GM12878 (cell line): ENCODE data around the gene NRP2. TPM values are rescaled to one million over a fixed set of nuclear protein-coding genes. Genes with fewer than 3 reads are reported as not detected.

Source experiments
- ATAC-seq: fragments of 200-7000 bp; cut with Tn5 transposase; 3 replicates; pipeline ENCODE4 v1.9.1; 2020; ENCODE audit warnings: mild to moderate bottlenecking, moderate library complexity
- BruUV-seq: library from RNA; stranded (reverse); fragments of 400-500 nt; replicated peaks from 2 replicates; lab custom pipeline; 2021; lab: Mats Ljungman, UMichigan
- CTCF ChIA-PET: fragments of 300-600 bp; sonication (Branson Sonifier 250); formaldehyde crosslinking; extraction: SDS; loops from one replicate; lab custom pipeline; 2021; ENCODE audit warnings: inconsistent platforms; lab: Yijun Ruan, JAX
- POLR2A ChIA-PET: fragments of 350-600 bp; formaldehyde crosslinking; extraction: SDS; loops from one replicate; lab custom pipeline; 2021; ENCODE audit warnings: inconsistent platforms; lab: Charles Lee
- RAD21 ChIA-PET: fragments of 300-600 bp; sonication (Branson Sonifier 250); formaldehyde crosslinking; loops from one replicate; lab custom pipeline; 2023; ENCODE audit warnings: antibody characterized with exemption; ENCODE audit not compliant: unreplicated experiment; lab: Charles Lee
- SMC1A ChIA-PET: fragments of 300-600 bp; sonication (Branson Sonifier 250); formaldehyde crosslinking; loops from one replicate; lab custom pipeline; 2023; ENCODE audit not compliant: unreplicated experiment, uncharacterized antibody; lab: Charles Lee
- DNase-seq: peaks from one replicate; pipeline ENCODE4 v3.0.0-alpha.2; 2011; ENCODE audit warnings: low read depth, low spot score
- FAIRE-seq: peaks from 3 replicates; lab custom pipeline; 2011; peaks lifted over from hg19 to GRCh38; lab: Jason Lieb, UNC
- H2AFZ ChIP-seq: 2 replicates; pipeline ENCODE4 v1.6.0; 2011; ENCODE audit warnings: low read depth, low read length, control low read depth; ENCODE audit not compliant: control insufficient read depth
- H3K27ac ChIP-seq: 2 replicates; pipeline ENCODE4 v1.5.1; 2011; ENCODE audit warnings: control low read depth; ENCODE audit not compliant: control insufficient read depth, insufficient read depth
- H3K27me3 ChIP-seq, 2 experiments: replicated peaks in 1 of 2; 2 replicates each; pipeline versions ENCODE4 v1.6.0 to v1.6.1; 2011; ENCODE audit warnings: low read length in 1 of 2; ENCODE audit not compliant: control insufficient read depth in 2 of 2, insufficient read depth in 2 of 2
- H3K36me3 ChIP-seq, 2 experiments: 2 replicates each; pipeline ENCODE4 v1.5.1; 2011; ENCODE audit warnings: low read length in 1 of 2; ENCODE audit not compliant: control insufficient read depth in 2 of 2, insufficient read depth in 2 of 2
- H3K4me1 ChIP-seq: 2 replicates; pipeline ENCODE4 v1.6.1; 2011; ENCODE audit warnings: mild to moderate bottlenecking, low read length, moderate library complexity, mixed read lengths; ENCODE audit not compliant: control insufficient read depth, insufficient read depth
- H3K4me2 ChIP-seq: 2 replicates; pipeline ENCODE4 v1.6.0; 2011; ENCODE audit warnings: control low read depth; ENCODE audit not compliant: control insufficient read depth, insufficient read depth
- H3K4me3 ChIP-seq: fragments of 200-600 bp; sonication (generic); 2 replicates; pipeline ENCODE4 v1.5.1; 2016
- H3K79me2 ChIP-seq: 2 replicates; pipeline ENCODE4 v1.6.0; 2011; ENCODE audit warnings: low read length; ENCODE audit not compliant: control insufficient read depth, insufficient read depth
- H3K9ac ChIP-seq: 2 replicates; pipeline ENCODE4 v1.8.0; 2011; ENCODE audit warnings: low read length, control low read depth, mixed read lengths; ENCODE audit not compliant: control insufficient read depth, insufficient read depth
- H3K9me3 ChIP-seq: replicated peaks from 3 replicates; pipeline ENCODE4 v1.5.1; 2011; ENCODE audit warnings: mild to moderate bottlenecking, low read length; ENCODE audit not compliant: control insufficient read depth, insufficient read depth
- H4K20me1 ChIP-seq: 2 replicates; pipeline ENCODE4 v1.6.0; 2011; ENCODE audit not compliant: control insufficient read depth, insufficient read depth
- RAD21 ChIP-seq: IDR thresholded peaks from 2 replicates; pipeline ENCODE4 v1.6.1; 2011; ENCODE audit warnings: mild to moderate bottlenecking, low read depth, low read length, moderate library complexity; ENCODE audit not compliant: insufficient read depth
- SMAD1 ChIP-seq: fragments of 450-650 bp; IDR thresholded peaks from 2 replicates; pipeline ENCODE4 v1.6.1; 2018; ENCODE audit warnings: mild to moderate bottlenecking, low read depth; ENCODE audit not compliant: partially characterized antibody
- WGBS: methylation state at CpG from one replicate; pipeline ENCODE4 v1.1.6; 2016; ENCODE audit warnings: low lambda C conversion rate; ENCODE audit not compliant: insufficient replicate concordance, insufficient coverage; ENCODE audit errors: missing lambda C conversion rate; 5-methylcytosine and 5-hydroxymethylcytosine counted together
- in situ Hi-C: fragments of 300-500 bp; cut with MboI; formaldehyde crosslinking; loops from 9 replicates; pipeline ENCODE4 v1.14.3; 2018; ENCODE audit warnings: mixed read lengths
- intact Hi-C: fragments of 100-400 bp; cut with micrococcal nuclease; formaldehyde crosslinking; loops from one replicate; pipeline ENCODE4 v1.14.2; 2022; ENCODE audit not compliant: unreplicated experiment
- polyA plus RNA-seq, 11 experiments: library from polyadenylated mRNA; depleted of rRNA in 4 of 11; unstranded in 6 of 11; stranded (reverse) in 5 of 11; fragments of >200 nt; fragmentation: Nextera tagmentation in 4 of 11; fragmentation: Illumina TruSeq in 1 of 11; extraction: Ambion mirVana in 4 of 11; extraction: Trizol in 1 of 11; gene quantifications; 1 replicate in 1 of 11; 2 replicates in 10 of 11; pipeline versions ENCODE4 v1.2.1 to v1.2.3, GENCODE V29; 2011 to 2016; ENCODE audit warnings: inconsistent platforms in 2 of 11, missing spikeins in 2 of 11, low read depth in 1 of 11
- total RNA-seq, 4 experiments: library from RNA; depleted of rRNA in 3 of 4; stranded (reverse); fragments of >200 nt in 3 of 4; fragmentation: Illumina TruSeq in 1 of 4; extraction: Trizol in 1 of 4; gene quantifications; 2 replicates each; pipeline versions ENCODE4 v1.2.1 to v1.2.3, GENCODE V29; 2013 to 2021
- TF ChIP-seq, protein P1 (sequence below): IDR thresholded peaks from 2 replicates; pipeline ENCODE4 v1.6.1; 2012; ENCODE audit warnings: improper control_type of control experiment, low read depth, low read length; ENCODE audit not compliant: insufficient replicate concordance
- TF ChIP-seq, protein P2 (sequence below): fragments of 450-650 bp; formaldehyde crosslinking; IDR thresholded peaks from 2 replicates; pipeline ENCODE4 v1.4.0; 2022; ENCODE audit warnings: mild to moderate bottlenecking, moderate library complexity

Gene NRP2
- total and polyA plus RNA-seq, 10 of the 15 experiments (the other 5 are each of a cell fraction or from before 2014, with no cell fraction given): 0.06 to 1.2 (median 0.46) TPM

DNA sequence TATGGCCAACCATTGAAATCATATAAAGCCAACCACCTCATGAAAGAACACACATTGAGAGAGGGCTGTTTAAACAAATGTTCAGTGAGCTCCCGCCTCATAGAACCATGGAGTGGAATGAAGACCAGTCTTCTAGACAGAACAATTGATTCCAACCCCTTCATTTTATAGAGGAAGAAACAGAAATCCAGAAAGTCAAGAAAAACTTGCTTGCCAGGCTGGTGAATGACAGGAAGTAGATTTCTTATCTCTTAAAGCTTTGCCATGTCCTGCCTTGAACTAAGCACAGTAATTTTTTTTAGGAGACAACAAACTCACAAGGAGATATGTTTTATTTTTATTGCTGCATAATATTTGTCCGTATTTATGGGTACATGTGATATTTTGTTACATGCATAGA is 16.5 kb upstream of the NRP2 start:
- no peaks in the 10 kb centered on the region; the same call in 1 of the 2 replicates for H3K4me1 ChIP-seq
- WGBS: 53% methylated on average over 2 of the region's 2 CpGs
- H2AFZ ChIP-seq: no peak overlapping the region
- in situ Hi-C loops: no loop called here
- no peaks in the 10 kb centered on the region for H3K79me2 ChIP-seq
- no TSS peak for BruUV-seq
- FAIRE-seq (no peak), ATAC-seq (no peak), DNase-seq (no peak)
- H3K27ac ChIP-seq: no peak overlapping the region
- H3K27me3 ChIP-seq: peaks cover 0 to 3% of the 10 kb centered on the region in 2 experiments; a peak in 3 of 4 replicates
- TF ChIP-seq SMAD1 (no peak), RAD21 (no peak)
- TF ChIP-seq, protein P1, sequence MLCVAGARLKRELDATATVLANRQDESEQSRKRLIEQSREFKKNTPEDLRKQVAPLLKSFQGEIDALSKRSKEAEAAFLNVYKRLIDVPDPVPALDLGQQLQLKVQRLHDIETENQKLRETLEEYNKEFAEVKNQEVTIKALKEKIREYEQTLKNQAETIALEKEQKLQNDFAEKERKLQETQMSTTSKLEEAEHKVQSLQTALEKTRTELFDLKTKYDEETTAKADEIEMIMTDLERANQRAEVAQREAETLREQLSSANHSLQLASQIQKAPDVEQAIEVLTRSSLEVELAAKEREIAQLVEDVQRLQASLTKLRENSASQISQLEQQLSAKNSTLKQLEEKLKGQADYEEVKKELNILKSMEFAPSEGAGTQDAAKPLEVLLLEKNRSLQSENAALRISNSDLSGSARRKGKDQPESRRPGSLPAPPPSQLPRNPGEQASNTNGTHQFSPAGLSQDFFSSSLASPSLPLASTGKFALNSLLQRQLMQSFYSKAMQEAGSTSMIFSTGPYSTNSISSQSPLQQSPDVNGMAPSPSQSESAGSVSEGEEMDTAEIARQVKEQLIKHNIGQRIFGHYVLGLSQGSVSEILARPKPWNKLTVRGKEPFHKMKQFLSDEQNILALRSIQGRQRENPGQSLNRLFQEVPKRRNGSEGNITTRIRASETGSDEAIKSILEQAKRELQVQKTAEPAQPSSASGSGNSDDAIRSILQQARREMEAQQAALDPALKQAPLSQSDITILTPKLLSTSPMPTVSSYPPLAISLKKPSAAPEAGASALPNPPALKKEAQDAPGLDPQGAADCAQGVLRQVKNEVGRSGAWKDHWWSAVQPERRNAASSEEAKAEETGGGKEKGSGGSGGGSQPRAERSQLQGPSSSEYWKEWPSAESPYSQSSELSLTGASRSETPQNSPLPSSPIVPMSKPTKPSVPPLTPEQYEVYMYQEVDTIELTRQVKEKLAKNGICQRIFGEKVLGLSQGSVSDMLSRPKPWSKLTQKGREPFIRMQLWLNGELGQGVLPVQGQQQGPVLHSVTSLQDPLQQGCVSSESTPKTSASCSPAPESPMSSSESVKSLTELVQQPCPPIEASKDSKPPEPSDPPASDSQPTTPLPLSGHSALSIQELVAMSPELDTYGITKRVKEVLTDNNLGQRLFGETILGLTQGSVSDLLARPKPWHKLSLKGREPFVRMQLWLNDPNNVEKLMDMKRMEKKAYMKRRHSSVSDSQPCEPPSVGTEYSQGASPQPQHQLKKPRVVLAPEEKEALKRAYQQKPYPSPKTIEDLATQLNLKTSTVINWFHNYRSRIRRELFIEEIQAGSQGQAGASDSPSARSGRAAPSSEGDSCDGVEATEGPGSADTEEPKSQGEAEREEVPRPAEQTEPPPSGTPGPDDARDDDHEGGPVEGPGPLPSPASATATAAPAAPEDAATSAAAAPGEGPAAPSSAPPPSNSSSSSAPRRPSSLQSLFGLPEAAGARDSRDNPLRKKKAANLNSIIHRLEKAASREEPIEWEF: no peak
- TF ChIP-seq, protein P2, sequence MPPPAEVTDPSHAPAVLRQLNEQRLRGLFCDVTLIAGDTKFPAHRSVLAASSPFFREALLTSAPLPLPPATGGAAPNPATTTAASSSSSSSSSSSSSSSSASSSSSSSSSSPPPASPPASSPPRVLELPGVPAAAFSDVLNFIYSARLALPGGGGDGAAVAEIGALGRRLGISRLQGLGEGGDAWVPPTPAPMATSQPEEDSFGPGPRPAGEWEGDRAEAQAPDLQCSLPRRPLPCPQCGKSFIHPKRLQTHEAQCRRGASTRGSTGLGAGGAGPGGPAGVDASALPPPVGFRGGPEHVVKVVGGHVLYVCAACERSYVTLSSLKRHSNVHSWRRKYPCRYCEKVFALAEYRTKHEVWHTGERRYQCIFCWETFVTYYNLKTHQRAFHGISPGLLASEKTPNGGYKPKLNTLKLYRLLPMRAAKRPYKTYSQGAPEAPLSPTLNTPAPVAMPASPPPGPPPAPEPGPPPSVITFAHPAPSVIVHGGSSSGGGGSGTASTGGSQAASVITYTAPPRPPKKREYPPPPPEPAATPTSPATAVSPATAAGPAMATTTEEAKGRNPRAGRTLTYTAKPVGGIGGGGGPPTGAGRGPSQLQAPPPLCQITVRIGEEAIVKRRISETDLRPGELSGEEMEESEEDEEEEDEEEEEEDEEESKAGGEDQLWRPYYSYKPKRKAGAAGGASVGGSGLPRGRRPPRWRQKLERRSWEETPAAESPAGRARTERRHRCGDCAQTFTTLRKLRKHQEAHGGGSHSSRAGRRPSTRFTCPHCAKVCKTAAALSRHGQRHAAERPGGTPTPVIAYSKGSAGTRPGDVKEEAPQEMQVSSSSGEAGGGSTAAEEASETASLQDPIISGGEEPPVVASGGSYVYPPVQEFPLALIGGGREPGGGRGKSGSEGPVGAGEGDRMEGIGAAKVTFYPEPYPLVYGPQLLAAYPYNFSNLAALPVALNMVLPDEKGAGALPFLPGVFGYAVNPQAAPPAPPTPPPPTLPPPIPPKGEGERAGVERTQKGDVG (CRISPR knock-in tag): no peak
- ChIA-PET POLR2A (no interaction called here), RAD21 (no interaction called here), SMC1A (no interaction called here), CTCF (interaction anchor here (1.0 kb wide), 1 partner anchor 13 kb away, joined by 3 read pairs; no protein-coding TSS in a partner anchor)
- H4K20me1 ChIP-seq: no peaks in the 10 kb centered on the region
- H3K36me3 ChIP-seq: no peaks in the 10 kb centered on the region
- H3K4me3 ChIP-seq: no peak overlapping the region
- H3K9me3 ChIP-seq: no peaks in the 10 kb centered on the region
- H3K4me2 ChIP-seq: no peak overlapping the region
- no peak overlapping the region for H3K9ac ChIP-seq
- intact Hi-C loops: no loop called here
